NCI-H774 (cell line): ENCODE data around the gene ICAM1.

Experiments used
- DNase-seq: peaks from one replicate; lab custom pipeline; 2025; lab: John Stamatoyannopoulos, UW

Gene ICAM1

GRCh38 chr19:10321874-10322835 lies 51.2 kb downstream of the ICAM1 start:
- no peak for DNase-seq

GRCh38 chr19:10325732-10326131 lies 54.8 kb downstream of the ICAM1 start:
- no peak for DNase-seq

GRCh38 chr19:10327793-10328192 lies 56.9 kb downstream of the ICAM1 start:
- no peak for DNase-seq

- no peak for DNase-seq
Observed at GRCh38 chr19:10328558-10329429, 57.9 kb downstream of the ICAM1 start.

GRCh38 chr19:10329555-10329954 lies 58.6 kb downstream of the ICAM1 start:
- no peak for DNase-seq

- no peak for DNase-seq
Observed at GRCh38 chr19:10332158-10332964, 61.4 kb downstream of the ICAM1 start.

GRCh38 chr19:10332965-10333757 lies 62.2 kb downstream of the ICAM1 start, which contains the start of gene RAVER1:
Gene RAVER1 (minus strand): TSS chr19:10333529. CDS start chr19:10333507, 22 bp downstream.
- peak; percentile 94 for DNase-seq

- DNase-seq, result no peak
Observed at GRCh38 chr19:10333758-10334587, 63.1 kb downstream of the ICAM1 start.

GRCh38 chr19:10334588-10335351 lies 63.9 kb downstream of the ICAM1 start:
- peak; percentile 73 for DNase-seq

- DNase-seq, result no peak
Observed at GRCh38 chr19:10335352-10335985, 64.5 kb downstream of the ICAM1 start.
